Lung (tissue), 12 donors: ENCODE measurements around the gene MEIS2. TPM values are rescaled to one million over a fixed set of nuclear protein-coding genes. Genes with fewer than 3 reads are reported as not detected.
A peak's percentile ranks its signal among the peaks of the same experiment; 100 is the strongest.

Experiments used
- ATAC-seq: fragments of 200-7000 bp; cut with Tn5 transposase; one replicate; pipeline ENCODE4 v1.9.1; 2020; ENCODE audit warnings: moderate number of reproducible peaks; ENCODE audit not compliant: insufficient read depth, low FRiP score
- DNase-seq, 3 donors: peaks; one replicate each; pipeline ENCODE4 v3.0.0-alpha.2; 2013 to 2017
- H3K27ac ChIP-seq, 2 donors: one replicate each; pipeline ENCODE4 v1.5.1; 2013; ENCODE audit warnings: mild to moderate bottlenecking in 2 of 2, moderate library complexity in 2 of 2, control low read depth in 1 of 2, inconsistent platforms in 1 of 2, low read depth in 1 of 2, low read length in 1 of 2
- H3K27me3 ChIP-seq, 3 donors: one replicate each; pipeline ENCODE4 v1.5.1; 2013; ENCODE audit warnings: low read length in 2 of 3; ENCODE audit not compliant: control insufficient read depth in 3 of 3, insufficient read depth in 3 of 3
- H3K36me3 ChIP-seq, 4 donors: one replicate each; pipeline ENCODE4 v1.5.1; 2013; ENCODE audit warnings: low read length in 4 of 4, mild to moderate bottlenecking in 1 of 4, moderate library complexity in 1 of 4; ENCODE audit not compliant: control insufficient read depth in 4 of 4, insufficient read depth in 4 of 4
- H3K4me1 ChIP-seq, 5 donors: one replicate each; pipeline ENCODE4 v1.5.1; 2013; ENCODE audit warnings: low read length in 5 of 5, mild to moderate bottlenecking in 2 of 5, moderate library complexity in 1 of 5; ENCODE audit not compliant: control insufficient read depth in 5 of 5, insufficient read depth in 5 of 5
- H3K4me3 ChIP-seq: one replicate; pipeline ENCODE4 v1.5.1; 2013; ENCODE audit warnings: mild to moderate bottlenecking, control low read depth, moderate library complexity
- H3K9ac ChIP-seq, 2 donors: one replicate each; pipeline ENCODE4 v1.5.1; 2013; ENCODE audit warnings: low read length in 2 of 2, control low read depth in 1 of 2; ENCODE audit not compliant: insufficient read depth in 1 of 2
- H3K9me3 ChIP-seq, 4 donors: one replicate each; pipeline ENCODE4 v1.5.1; 2013; ENCODE audit warnings: low read length in 3 of 4, mild to moderate bottlenecking in 1 of 4, moderate library complexity in 1 of 4; ENCODE audit not compliant: control insufficient read depth in 4 of 4, insufficient read depth in 3 of 4
- CTCF ChIP-seq: IDR thresholded peaks from 2 replicates; pipeline ENCODE4 v1.5.1; 2012; ENCODE audit warnings: mild to moderate bottlenecking; ENCODE audit errors: control extremely low read depth, extremely low read depth
- WGBS, 2 donors: extraction: QIAGEN DNeasy Blood & Tissue Kit; methylation state at CpG; one replicate each; pipeline ENCODE4 v1.1.7; 2013; 5-methylcytosine and 5-hydroxymethylcytosine counted together
- polyA plus RNA-seq, 2 donors: library from polyadenylated mRNA; stranded (reverse); fragments of 200-250 nt; gene quantifications; one replicate each; pipeline ENCODE4 v1.2.1, GENCODE V29; 2013
- total RNA-seq, 2 donors: library from RNA; depleted of rRNA in 1 of 2; stranded (reverse); fragments of >200 nt in 1 of 2; gene quantifications; one replicate each; pipeline ENCODE4 v1.2.1, GENCODE V29; 2014 to 2021
- donor health status: control.
- donor health status: control.
- donor health status: Bipolar disorder and iron deficiency.
- donor health status: healthy.
- donor health status: DM: yes; HTN: yes; CAD: no.

Gene MEIS2
- total and polyA plus RNA-seq, 4 donors: 5.6 to 47.5 (median 13.7) TPM

- Histone ChIP-seq H3K4me1 (peaks cover 3 to 22% (median 5%) of the 10 kb centered on the region in 5 donors), H3K27me3 (no peaks in the 10 kb centered on the region), H3K9me3 (no peaks in the 10 kb centered on the region), H3K4me3 (no peak overlapping the region), H3K27ac (no peak overlapping the region), H3K36me3 (peaks cover 0 to 7% (median 2%) of the 10 kb centered on the region in 4 donors), H3K9ac (no peak overlapping the region)
- ATAC-seq (no peak), DNase-seq (peak in 1 of 3 donors; percentile 8)
- 71 to 77% methylated on average over 4 of the region's 4 CpGs for WGBS, 2 donors
- no peak for TF ChIP-seq CTCF
Measured at GRCh38 chr15:37028625-37029296, 71.6 kb downstream of the MEIS2 start.

- TF ChIP-seq CTCF: no peak
- Histone ChIP-seq H3K4me1 (peaks cover 6 to 27% (median 12%) of the 10 kb centered on the region in 5 donors), H3K4me3 (no peak overlapping the region)
Measured at GRCh38 chr15:37020852-37021251, 79.5 kb downstream of the MEIS2 start.

GRCh38 chr15:37019479-37020433 lies 80.6 kb downstream of the MEIS2 start:
- Histone ChIP-seq H3K9me3 (no peaks in the 10 kb centered on the region), H3K27me3 (no peaks in the 10 kb centered on the region), H3K4me1 (peaks cover 6 to 37% (median 16%) of the 10 kb centered on the region in 5 donors), H3K36me3 (peaks cover 0 to under 1% (median 0%) of the 10 kb centered on the region in 4 donors), H3K4me3 (no peak overlapping the region), H3K27ac (peak overlapping the region; percentile 52 to 53), H3K9ac (peak overlapping the region in 1 of 2 donors; percentile 57)
- DNase-seq (peak; percentile 74 to 90 (median 82)), ATAC-seq (peak; percentile 53)
- no peak for TF ChIP-seq CTCF
- WGBS, 2 donors: 33 to 42% methylated on average over 18 of the region's 18 CpGs

More at GRCh38 chr15:37020852-37021251, 79.5 kb downstream of the MEIS2 start:
- no peaks in the 10 kb centered on the region for H3K9me3 ChIP-seq
- H3K9ac ChIP-seq: no peak overlapping the region
- ATAC-seq (no peak), DNase-seq (no peak)
- peaks cover 0 to 4% (median 0%) of the 10 kb centered on the region in 4 donors for H3K36me3 ChIP-seq
- H3K27ac ChIP-seq: peak overlapping the region; percentile 27 to 52
- H3K27me3 ChIP-seq: no peaks in the 10 kb centered on the region
